Parathyroid adenoma (tissue), 2 donors: ENCODE measurements around the gene EPG5.

Experiments
- H2AFZ ChIP-seq: fragments of 300-600 bp; sonication (generic); one replicate; pipeline ENCODE4 v1.7.0; 2017; ENCODE audit warnings: antibody characterized with exemption, mild to moderate bottlenecking
- H3K27ac ChIP-seq: fragments of 300-600 bp; sonication (generic); one replicate; pipeline ENCODE4 v1.7.0; 2017
- H3K27me3 ChIP-seq: fragments of 300-600 bp; sonication (generic); one replicate; pipeline ENCODE4 v1.7.0; 2017; ENCODE audit warnings: low read length; ENCODE audit not compliant: control insufficient read depth, insufficient read depth
- H3K36me3 ChIP-seq: fragments of 300-600 bp; sonication (generic); one replicate; pipeline ENCODE4 v1.7.0; 2017; ENCODE audit warnings: low read length; ENCODE audit not compliant: control insufficient read depth, insufficient read depth
- H3K4me1 ChIP-seq: fragments of 300-600 bp; sonication (generic); one replicate; pipeline ENCODE4 v1.7.0; 2017; ENCODE audit warnings: control low read depth
- H3K4me2 ChIP-seq: fragments of 300-600 bp; sonication (generic); one replicate; pipeline ENCODE4 v1.7.0; 2017; ENCODE audit warnings: low read length
- H3K4me3 ChIP-seq: fragments of 300-600 bp; sonication (generic); one replicate; pipeline ENCODE4 v1.7.0; 2017; ENCODE audit warnings: low read depth, low read length
- H3K79me2 ChIP-seq: fragments of 300-600 bp; sonication (generic); one replicate; pipeline ENCODE4 v1.7.0; 2017; ENCODE audit warnings: control low read depth
- H3K9ac ChIP-seq: fragments of 300-600 bp; sonication (generic); one replicate; pipeline ENCODE4 v1.7.0; 2017; ENCODE audit warnings: mild to moderate bottlenecking
- H3K9me3 ChIP-seq: fragments of 300-600 bp; sonication (generic); one replicate; pipeline ENCODE4 v1.7.0; 2017; ENCODE audit warnings: low read length; ENCODE audit not compliant: control insufficient read depth
- TF ChIP-seq, protein P1 (sequence below): fragments of 300-600 bp; sonication (generic); IDR thresholded peaks from one replicate; pipeline ENCODE4 v1.7.0; 2017; ENCODE audit warnings: antibody characterized with exemption, mild to moderate bottlenecking
- donor health status: primary hyperparathyroidism.

Gene EPG5

DNA sequence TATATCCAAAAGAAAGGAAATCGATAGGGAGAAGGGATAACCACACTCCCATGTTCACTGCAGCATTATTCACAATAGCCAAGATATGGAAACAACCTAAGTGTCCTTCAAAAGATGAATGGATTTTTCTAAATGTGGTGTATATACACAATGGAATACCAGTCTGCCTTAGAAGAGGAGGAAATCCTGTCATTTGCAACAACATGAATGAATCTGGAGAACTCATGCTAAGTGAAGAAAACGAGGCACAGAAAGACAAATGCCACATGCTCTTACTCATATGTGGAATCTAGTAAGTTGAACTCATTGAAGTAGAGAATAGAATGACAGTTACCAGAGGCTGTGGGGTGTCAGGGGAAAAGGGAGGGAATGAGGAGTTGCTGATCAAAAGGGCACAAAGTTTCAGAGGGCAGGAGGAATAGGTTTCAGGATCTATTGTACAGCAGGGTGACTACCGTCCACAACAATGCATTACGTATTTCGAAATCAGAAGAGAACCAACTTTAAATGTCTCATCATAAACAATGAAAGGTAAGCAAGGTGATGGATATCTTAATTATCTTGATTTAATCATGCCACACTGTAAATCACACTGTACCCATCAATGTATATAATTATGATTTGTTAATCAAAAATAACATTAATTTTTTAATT is 95.6 kb downstream of the EPG5 start:
- no peak overlapping the region for H2AFZ ChIP-seq
- H3K4me3 ChIP-seq: no peak overlapping the region
- H3K4me1 ChIP-seq: no peaks in the 10 kb centered on the region
- H3K9ac ChIP-seq: no peak overlapping the region
- no peaks in the 10 kb centered on the region for H3K79me2 ChIP-seq
- no peaks in the 10 kb centered on the region for H3K36me3 ChIP-seq
- no peak overlapping the region for H3K27ac ChIP-seq
- H3K27me3 ChIP-seq: no peaks in the 10 kb centered on the region
- no peak overlapping the region for H3K4me2 ChIP-seq
- H3K9me3 ChIP-seq: no peaks in the 10 kb centered on the region
- TF ChIP-seq, protein P1, sequence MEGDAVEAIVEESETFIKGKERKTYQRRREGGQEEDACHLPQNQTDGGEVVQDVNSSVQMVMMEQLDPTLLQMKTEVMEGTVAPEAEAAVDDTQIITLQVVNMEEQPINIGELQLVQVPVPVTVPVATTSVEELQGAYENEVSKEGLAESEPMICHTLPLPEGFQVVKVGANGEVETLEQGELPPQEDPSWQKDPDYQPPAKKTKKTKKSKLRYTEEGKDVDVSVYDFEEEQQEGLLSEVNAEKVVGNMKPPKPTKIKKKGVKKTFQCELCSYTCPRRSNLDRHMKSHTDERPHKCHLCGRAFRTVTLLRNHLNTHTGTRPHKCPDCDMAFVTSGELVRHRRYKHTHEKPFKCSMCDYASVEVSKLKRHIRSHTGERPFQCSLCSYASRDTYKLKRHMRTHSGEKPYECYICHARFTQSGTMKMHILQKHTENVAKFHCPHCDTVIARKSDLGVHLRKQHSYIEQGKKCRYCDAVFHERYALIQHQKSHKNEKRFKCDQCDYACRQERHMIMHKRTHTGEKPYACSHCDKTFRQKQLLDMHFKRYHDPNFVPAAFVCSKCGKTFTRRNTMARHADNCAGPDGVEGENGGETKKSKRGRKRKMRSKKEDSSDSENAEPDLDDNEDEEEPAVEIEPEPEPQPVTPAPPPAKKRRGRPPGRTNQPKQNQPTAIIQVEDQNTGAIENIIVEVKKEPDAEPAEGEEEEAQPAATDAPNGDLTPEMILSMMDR: no peak

DNA sequence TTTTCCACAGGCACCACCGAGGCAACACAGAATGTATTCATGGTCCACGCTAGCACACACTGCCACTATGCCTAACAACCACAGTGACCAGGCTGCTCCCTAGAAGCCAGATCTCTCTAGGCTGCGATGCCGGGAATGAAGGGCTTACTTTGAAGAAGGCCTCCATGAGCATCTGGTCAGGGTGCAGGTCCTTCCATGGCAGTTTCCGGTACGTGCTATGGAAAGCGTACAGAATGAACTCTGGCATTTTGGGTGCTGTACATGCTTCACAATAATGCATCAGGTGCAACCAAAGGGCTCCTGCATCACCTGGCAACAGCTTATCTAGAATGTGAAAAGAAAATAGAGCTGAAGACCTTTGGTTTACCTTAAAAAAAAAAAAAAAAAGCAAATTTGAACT is 96.7 kb downstream of the EPG5 start:
- Histone ChIP-seq H3K4me3 (no peak overlapping the region), H3K27me3 (no peaks in the 10 kb centered on the region), H3K4me1 (no peaks in the 10 kb centered on the region), H3K27ac (no peak overlapping the region), H3K36me3 (no peaks in the 10 kb centered on the region), H3K79me2 (no peaks in the 10 kb centered on the region), H3K4me2 (no peak overlapping the region), H3K9ac (no peak overlapping the region), H3K9me3 (no peaks in the 10 kb centered on the region), H2AFZ (no peak overlapping the region)
- TF ChIP-seq, protein P1: no peak

DNA sequence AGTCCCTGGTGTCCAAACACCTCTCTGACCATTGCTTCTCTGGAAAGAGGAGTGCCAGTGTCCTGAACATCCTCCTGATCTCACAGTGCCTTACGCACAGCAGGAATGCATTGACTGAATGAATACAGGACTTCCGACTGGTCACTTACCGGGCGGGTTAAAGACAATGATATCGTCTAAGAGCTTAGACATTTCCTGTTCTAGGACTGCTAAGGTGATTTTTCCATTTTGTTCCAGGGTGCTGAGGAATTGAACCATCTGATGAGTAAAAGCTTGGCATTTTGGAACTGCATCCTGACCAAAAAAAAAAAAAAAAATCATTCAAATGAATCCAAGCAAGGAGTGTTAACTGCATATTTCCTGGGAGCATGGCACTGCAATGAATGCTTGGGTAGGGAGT is 101.7 kb downstream of the EPG5 start:
- Histone ChIP-seq H3K4me3 (no peak overlapping the region), H3K9ac (no peak overlapping the region), H2AFZ (no peak overlapping the region), H3K9me3 (no peaks in the 10 kb centered on the region), H3K4me2 (no peak overlapping the region), H3K79me2 (no peaks in the 10 kb centered on the region), H3K27ac (no peak overlapping the region), H3K4me1 (no peaks in the 10 kb centered on the region), H3K27me3 (no peaks in the 10 kb centered on the region), H3K36me3 (no peaks in the 10 kb centered on the region)
- TF ChIP-seq, protein P1: no peak

DNA sequence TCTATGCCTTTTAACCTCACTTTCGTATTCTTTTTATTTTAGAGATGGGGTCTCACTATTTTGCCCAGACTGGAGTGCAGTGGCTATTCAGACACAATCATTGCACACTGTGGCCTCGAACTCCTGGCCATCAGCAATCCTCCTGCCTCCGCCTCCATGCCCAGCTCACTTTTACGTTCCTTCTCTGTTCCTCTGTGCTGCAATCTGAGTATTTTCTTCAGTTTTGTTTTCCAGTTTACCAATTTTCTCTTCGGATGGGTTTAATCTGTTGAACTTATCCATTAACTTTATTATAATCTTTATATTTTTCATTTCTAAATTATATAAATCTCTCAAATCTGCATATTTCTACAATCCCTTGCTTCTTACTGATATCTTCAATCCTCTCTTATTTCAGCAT is 103.0 kb downstream of the EPG5 start:
- Histone ChIP-seq H3K79me2 (no peaks in the 10 kb centered on the region), H2AFZ (no peak overlapping the region), H3K4me3 (no peak overlapping the region), H3K4me2 (no peak overlapping the region), H3K27ac (no peak overlapping the region), H3K4me1 (no peaks in the 10 kb centered on the region), H3K36me3 (no peaks in the 10 kb centered on the region), H3K27me3 (no peaks in the 10 kb centered on the region), H3K9me3 (no peaks in the 10 kb centered on the region), H3K9ac (no peak overlapping the region)
- TF ChIP-seq, protein P1: no peak

DNA sequence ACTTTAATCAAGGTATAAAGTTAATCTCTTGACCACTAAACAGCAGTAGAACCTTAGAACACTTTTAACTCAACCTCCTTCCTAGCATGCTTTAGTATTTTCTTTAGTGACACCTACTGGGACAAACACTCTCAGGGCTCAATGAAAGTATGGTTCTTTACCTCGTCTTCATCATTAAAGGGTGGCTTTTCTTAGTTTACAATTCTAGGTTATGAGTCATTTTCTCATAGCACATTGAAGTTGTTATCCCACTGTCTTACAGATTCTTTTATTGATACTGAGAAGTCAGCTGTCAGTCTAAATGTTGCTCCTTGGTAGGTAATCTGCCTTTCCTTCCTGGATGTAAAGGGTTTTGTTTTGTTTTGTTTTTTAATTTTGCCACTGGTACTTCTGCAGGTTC is 103.7 kb downstream of the EPG5 start:
- H3K79me2 ChIP-seq: no peaks in the 10 kb centered on the region
- no peak overlapping the region for H2AFZ ChIP-seq
- no peak overlapping the region for H3K27ac ChIP-seq
- H3K4me1 ChIP-seq: no peaks in the 10 kb centered on the region
- H3K4me2 ChIP-seq: no peak overlapping the region
- H3K9ac ChIP-seq: no peak overlapping the region
- no peak overlapping the region for H3K4me3 ChIP-seq
- no peaks in the 10 kb centered on the region for H3K9me3 ChIP-seq
- TF ChIP-seq, protein P1: no peak
- H3K27me3 ChIP-seq: no peaks in the 10 kb centered on the region
- H3K36me3 ChIP-seq: no peaks in the 10 kb centered on the region
